Measurements from ENCODE around the gene PDGFD.

The PDGFD gene

GRCh38 chr11:103892603-103893002 lies 271.3 kb downstream of the PDGFD start:
- H2AFZ ChIP-seq (ENCODE audit: low read depth, low read length): no peak overlapping the region
- no peaks in the 10 kb centered on the region for H4K20me1 ChIP-seq (ENCODE audit: insufficient read depth, low read length)
- H3K27me3 ChIP-seq (ENCODE audit: insufficient read depth, low read length, poor library complexity): no peaks in the 10 kb centered on the region
- H3K4me2 ChIP-seq (ENCODE audit: insufficient read depth, low read length): no peak overlapping the region
- H3K27ac ChIP-seq (ENCODE audit: low read length): no peak overlapping the region
- TF ChIP-seq EZH2 (IDR thresholded peaks at IDR 0.05; ENCODE audit: borderline replicate concordance, low read depth, low read length, severe bottlenecking) (no peak), CTCF (IDR thresholded peaks at IDR 0.05; ENCODE audit: borderline replicate concordance, extremely low read depth, low read length, poor library complexity, severe bottlenecking) (no peak)
- no peak for ATAC-seq (ENCODE audit: insufficient read depth, low read depth)
- no peaks in the 10 kb centered on the region for H3K79me2 ChIP-seq (ENCODE audit: insufficient read depth, low read length)
- no peaks in the 10 kb centered on the region for H3K9me3 ChIP-seq (ENCODE audit: insufficient read depth, low read length, severe bottlenecking)
- H3K36me3 ChIP-seq (ENCODE audit: insufficient read depth, low read length): no peaks in the 10 kb centered on the region
- H3K4me1 ChIP-seq (ENCODE audit: insufficient read depth, low read length): peaks cover 11% of the 10 kb centered on the region
- no peak for DNase-seq
- H3K4me3 ChIP-seq (ENCODE audit: low read depth in 1 of 2, low read length in 2 of 2): no peak overlapping the region
- no peak overlapping the region for H3K9ac ChIP-seq (ENCODE audit: low read depth, low read length)

GRCh38 chr11:103890654-103891053 lies 273.3 kb downstream of the PDGFD start:
- Histone ChIP-seq H3K4me3 (ENCODE audit: low read depth in 1 of 2, low read length in 2 of 2) (no peak overlapping the region), H4K20me1 (ENCODE audit: insufficient read depth, low read length) (no peaks in the 10 kb centered on the region), H3K27me3 (ENCODE audit: insufficient read depth, low read length, poor library complexity) (no peaks in the 10 kb centered on the region), H3K9me3 (ENCODE audit: insufficient read depth, low read length, severe bottlenecking) (no peaks in the 10 kb centered on the region), H3K4me1 (ENCODE audit: insufficient read depth, low read length) (no peaks in the 10 kb centered on the region), H3K4me2 (ENCODE audit: insufficient read depth, low read length) (no peak overlapping the region), H3K79me2 (ENCODE audit: insufficient read depth, low read length) (no peaks in the 10 kb centered on the region), H3K27ac (ENCODE audit: low read length) (no peak overlapping the region), H3K9ac (ENCODE audit: low read depth, low read length) (no peak overlapping the region), H3K36me3 (ENCODE audit: insufficient read depth, low read length) (no peaks in the 10 kb centered on the region), H2AFZ (ENCODE audit: low read depth, low read length) (no peak overlapping the region)
- no peak for TF ChIP-seq CTCF (IDR thresholded peaks at IDR 0.05; ENCODE audit: borderline replicate concordance, extremely low read depth, low read length, poor library complexity, severe bottlenecking)
- no peak for TF ChIP-seq EZH2 (IDR thresholded peaks at IDR 0.05; ENCODE audit: borderline replicate concordance, low read depth, low read length, severe bottlenecking)
- DNase-seq (no peak), ATAC-seq (ENCODE audit: insufficient read depth, low read depth) (no peak)

- Histone ChIP-seq H3K9me3 (ENCODE audit: insufficient read depth, low read length, severe bottlenecking) (no peaks in the 10 kb centered on the region), H3K27ac (ENCODE audit: low read length) (no peak overlapping the region), H3K27me3 (ENCODE audit: insufficient read depth, low read length, poor library complexity) (no peaks in the 10 kb centered on the region), H3K36me3 (ENCODE audit: insufficient read depth, low read length) (no peaks in the 10 kb centered on the region), H3K4me2 (ENCODE audit: insufficient read depth, low read length) (no peak overlapping the region), H3K79me2 (ENCODE audit: insufficient read depth, low read length) (no peaks in the 10 kb centered on the region), H3K9ac (ENCODE audit: low read depth, low read length) (no peak overlapping the region), H2AFZ (ENCODE audit: low read depth, low read length) (no peak overlapping the region), H3K4me3 (ENCODE audit: low read depth in 1 of 2, low read length in 2 of 2) (no peak overlapping the region), H3K4me1 (ENCODE audit: insufficient read depth, low read length) (no peaks in the 10 kb centered on the region), H4K20me1 (ENCODE audit: insufficient read depth, low read length) (no peaks in the 10 kb centered on the region)
- TF ChIP-seq CTCF (IDR thresholded peaks at IDR 0.05; ENCODE audit: borderline replicate concordance, extremely low read depth, low read length, poor library complexity, severe bottlenecking) (no peak), EZH2 (IDR thresholded peaks at IDR 0.05; ENCODE audit: borderline replicate concordance, low read depth, low read length, severe bottlenecking) (no peak)
- no peak for ATAC-seq (ENCODE audit: insufficient read depth, low read depth)
- DNase-seq: no peak
Measured at GRCh38 chr11:103889679-103890078, 274.3 kb downstream of the PDGFD start.

GRCh38 chr11:103888541-103888951 lies 275.4 kb downstream of the PDGFD start:
- no peaks in the 10 kb centered on the region for H3K36me3 ChIP-seq (ENCODE audit: insufficient read depth, low read length)
- H3K27me3 ChIP-seq (ENCODE audit: insufficient read depth, low read length, poor library complexity): no peaks in the 10 kb centered on the region
- no peaks in the 10 kb centered on the region for H4K20me1 ChIP-seq (ENCODE audit: insufficient read depth, low read length)
- no peaks in the 10 kb centered on the region for H3K79me2 ChIP-seq (ENCODE audit: insufficient read depth, low read length)
- no peak overlapping the region for H3K4me2 ChIP-seq (ENCODE audit: insufficient read depth, low read length)
- H3K9ac ChIP-seq (ENCODE audit: low read depth, low read length): no peak overlapping the region
- DNase-seq: no peak
- H3K4me1 ChIP-seq (ENCODE audit: insufficient read depth, low read length): no peaks in the 10 kb centered on the region
- H3K27ac ChIP-seq (ENCODE audit: low read length): no peak overlapping the region
- H3K4me3 ChIP-seq (ENCODE audit: low read depth in 1 of 2, low read length in 2 of 2): no peak overlapping the region
- TF ChIP-seq CTCF (IDR thresholded peaks at IDR 0.05; ENCODE audit: borderline replicate concordance, extremely low read depth, low read length, poor library complexity, severe bottlenecking) (no peak), EZH2 (IDR thresholded peaks at IDR 0.05; ENCODE audit: borderline replicate concordance, low read depth, low read length, severe bottlenecking) (no peak)
- no peak overlapping the region for H2AFZ ChIP-seq (ENCODE audit: low read depth, low read length)
- ATAC-seq (ENCODE audit: insufficient read depth, low read depth): no peak
- H3K9me3 ChIP-seq (ENCODE audit: insufficient read depth, low read length, severe bottlenecking): no peaks in the 10 kb centered on the region
